Esophagus muscularis mucosa (tissue), 3 donors: Measurements from ENCODE around the gene ZNF580.

ENCODE experiments used
- CTCF ChIP-seq, 3 experiments: fragments of 200-600 bp in 2 of 3; fragments of 450-650 bp in 1 of 3; sonication (generic) in 2 of 3; IDR thresholded peaks; one replicate each; pipeline ENCODE4 v1.5.1; 2017 to 2019; ENCODE audit warnings: antibody characterized with exemption in 3 of 3, mild to moderate bottlenecking in 2 of 3, moderate library complexity in 1 of 3
- POLR2A ChIP-seq: fragments of 450-650 bp; IDR thresholded peaks from one replicate; pipeline ENCODE4 v1.6.1; 2017; ENCODE audit warnings: antibody characterized with exemption, moderate library complexity, mild to moderate bottlenecking, low read depth

DNA sequence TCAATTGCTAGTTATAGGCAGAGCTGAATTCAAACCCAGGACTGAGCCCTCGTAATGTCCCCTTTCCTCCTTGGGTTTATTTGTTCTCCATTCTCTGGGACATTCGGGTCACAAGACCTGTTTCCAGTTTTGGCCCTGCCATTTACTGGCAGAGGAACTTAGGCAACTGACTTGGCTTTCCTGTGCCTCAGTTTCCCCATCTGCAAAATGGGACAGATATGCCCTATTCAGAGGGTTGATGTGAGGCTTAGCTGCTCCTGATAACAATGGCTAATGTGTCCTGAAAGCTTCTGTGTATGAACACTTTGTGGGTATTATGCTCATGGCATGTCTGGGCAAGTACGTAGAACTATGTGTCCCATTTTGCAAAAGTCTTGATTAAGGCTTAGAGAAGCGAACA lies 39.7 kb upstream of the ZNF580 start:
- no peak for TF ChIP-seq CTCF (IDR thresholded peaks at IDR 0.05)
- TF ChIP-seq POLR2A, result no peak
